Heart right ventricle (tissue), 16 donors: ENCODE measurements around the gene TMEM87B. TPM values are rescaled to one million over a fixed set of nuclear protein-coding genes. Genes with fewer than 3 reads are reported as not detected.

ENCODE experiments used
- ATAC-seq, 8 donors: fragments of 200-7000 bp; cut with Tn5 transposase; one replicate each; pipeline ENCODE4 v1.9.1; 2020; ENCODE audit warnings: mild to moderate bottlenecking in 8 of 8, moderate library complexity in 8 of 8, moderate number of reproducible peaks in 1 of 8
- DNase-seq, 2 donors: peaks; one replicate each; pipeline ENCODE4 v3.0.0-alpha.2; 2020
- H3K27ac ChIP-seq, 10 donors: fragments of 200-600 bp; sonication (generic) in 2 of 10; one replicate each; pipeline versions ENCODE4 v1.5.0 to v1.8.0; 2020 to 2022; ENCODE audit warnings: mild to moderate bottlenecking in 3 of 10
- H3K27me3 ChIP-seq, 7 donors: fragments of 200-600 bp; one replicate each; pipeline ENCODE4 v1.8.0; 2021 to 2022; ENCODE audit warnings: mild to moderate bottlenecking in 2 of 7
- H3K36me3 ChIP-seq, 9 donors: fragments of 200-600 bp; sonication (generic) in 1 of 9; one replicate each; pipeline versions ENCODE4 v1.5.0 to v1.8.0; 2020 to 2022; ENCODE audit warnings: mild to moderate bottlenecking in 2 of 9
- H3K4me1 ChIP-seq, 9 donors: fragments of 200-600 bp; sonication (generic) in 1 of 9; one replicate each; pipeline versions ENCODE4 v1.5.0 to v1.8.0; 2020 to 2022; ENCODE audit warnings: mild to moderate bottlenecking in 4 of 9
- H3K4me3 ChIP-seq, 10 donors: fragments of 200-600 bp; sonication (generic) in 2 of 10; one replicate each; pipeline versions ENCODE4 v1.5.0 to v1.8.0; 2020 to 2022; ENCODE audit warnings: mild to moderate bottlenecking in 7 of 10, moderate library complexity in 2 of 10
- H3K9me3 ChIP-seq, 11 donors: fragments of 200-600 bp in 10 of 11; sonication (generic) in 2 of 11; one replicate each; pipeline versions ENCODE4 v1.5.0 to v1.8.0; 2013 to 2022; ENCODE audit warnings: mild to moderate bottlenecking in 2 of 11, control low read depth in 1 of 11, moderate library complexity in 1 of 11
- CTCF ChIP-seq, 9 donors: fragments of 200-600 bp; sonication (generic) in 2 of 9; IDR thresholded peaks; one replicate each; pipeline versions ENCODE4 v1.5.0 to v1.8.0; 2021 to 2022; ENCODE audit warnings: antibody characterized with exemption in 9 of 9, mild to moderate bottlenecking in 5 of 9, moderate library complexity in 1 of 9
- WGBS, 2 donors: extraction: QIAGEN DNeasy Blood & Tissue Kit; methylation state at CpG; one replicate each; pipeline ENCODE4 v1.1.7; 2013; ENCODE audit warnings: inconsistent platforms in 1 of 2; 5-methylcytosine and 5-hydroxymethylcytosine counted together
- intact Hi-C, 10 donors: fragments of 100-400 bp; cut with DNase I; formaldehyde crosslinking; loops; one replicate each; pipeline versions ENCODE4 v1.11.1 to v1.14.2; 2022
- polyA plus RNA-seq, 2 donors: library from polyadenylated mRNA; stranded (reverse); fragments of 200-250 nt; gene quantifications; one replicate each; pipeline ENCODE4 v1.2.3, GENCODE V29; 2013
- total RNA-seq, 10 donors: library from RNA; stranded (reverse); fragmentation: NEBNext Ultra II Directional in 3 of 10; extraction: Animal tissue kit (Norgen Biotek cat#: 25700) in 3 of 10; gene quantifications; one replicate each; pipeline versions ENCODE4 v1.2.1 to v1.2.4, GENCODE V29; 2021 to 2023
- donor health status: Arrhythmogenic right ventricular cardiomyopathy.
- donor health status: ischemic (EF 13 %, LVEDD 7.1; RV severe dilation, severe dysfunction).
- donor health status: healthy with polysubstance abuse.
- donor health status: DM: no; HTN: yes; CAD: no.
- donor health status: DM: no; HTN: no; CAD: no.
- donor health status: ischemic (EF 25% LVEDD 6.9; RV normal size, moderate dysfunction).
- donor health status: ischemic (EF 25% LVEDD 5.7; RV mildly dilated, moderate dysfunction).
- donor health status: healthy.
- donor health status: DM: yes; HTN: yes; CAD: no.
- donor health status: Ischemic cardiomyopathy.
- donor health status: ischemic (EF 35%, LVEDD 5.7; RV mildly dilated, moderate dysfunction).
- donor health status: nonischemic (EF 11% LVEDD 7.7; RV severe dilation, severe dysfunction).
- donor health status: DM: yes; HTN: yes; CAD: no.
- donor health status: PGD.
- donor health status: ischemic (EF 29% LVEDD 5.4; RV normal size, mild dysfunction).
- donor health status: nonischemic (EF 23%, LVEDD 6.1; RV moderate dilation, normal function).

The TMEM87B gene
- total and polyA plus RNA-seq, 12 donors = 4.4 to 11.1 (median 5.7) TPM

GRCh38 chr2:112153501-112153900, 98.4 kb downstream of the TMEM87B start:
- intact Hi-C loops = no loop called here
- Histone ChIP-seq H3K27me3 (no peaks in the 10 kb centered on the region), H3K4me1 (peaks cover 0 to 26% (median 7%) of the 10 kb centered on the region in 9 donors), H3K9me3 (no peaks in the 10 kb centered on the region), H3K27ac (no peak overlapping the region), H3K4me3 (no peak overlapping the region), H3K36me3 (no peaks in the 10 kb centered on the region)
- ATAC-seq = no peak
- 97% methylated on average over 10 of the region's 10 CpGs for WGBS, 2 donors
- no peak for DNase-seq
- no peak for TF ChIP-seq CTCF (IDR thresholded peaks at IDR 0.05)

DNA sequence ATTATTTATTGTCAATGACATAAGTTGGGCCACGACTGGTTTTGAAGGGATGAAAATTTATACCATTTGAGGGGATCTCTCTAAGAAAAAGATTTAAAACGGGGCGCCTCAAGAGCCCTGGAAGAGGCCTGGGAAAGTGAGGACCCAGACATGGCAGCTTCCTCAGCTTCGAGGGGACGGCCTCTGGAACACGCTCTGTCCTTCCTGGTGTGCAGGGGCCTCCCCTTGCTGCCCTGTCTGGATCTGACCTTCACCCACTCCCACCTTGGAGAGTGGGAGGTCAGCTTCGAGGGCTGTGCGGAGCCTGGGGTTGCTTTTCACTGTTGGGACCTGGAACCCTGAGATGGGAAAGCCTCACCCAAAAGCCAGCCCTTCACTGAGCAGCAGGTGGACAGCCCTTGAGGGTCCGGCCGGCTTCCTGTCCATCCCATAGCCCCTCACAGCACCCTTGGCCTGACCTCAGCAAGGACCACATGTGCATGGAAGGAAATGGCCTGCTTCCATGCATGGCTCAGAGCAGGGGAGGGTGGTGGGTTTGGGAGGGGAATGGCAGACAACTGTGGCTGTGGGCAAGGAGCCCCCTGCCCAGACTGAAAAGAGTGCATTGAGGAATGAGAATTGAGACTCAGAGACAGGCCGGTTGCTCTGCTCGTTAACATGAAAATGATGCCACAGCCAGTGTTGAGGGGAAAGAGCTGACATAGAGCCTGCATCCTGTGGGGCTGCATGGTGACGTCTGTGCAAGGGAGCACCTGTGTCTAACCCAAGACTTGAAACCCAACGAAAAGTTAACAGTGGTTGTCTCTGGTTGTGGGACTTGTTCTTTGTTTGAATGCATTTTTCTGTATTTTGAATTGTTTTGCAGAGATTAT, 99.4 kb downstream of the TMEM87B start:
- ATAC-seq = no peak

DNA sequence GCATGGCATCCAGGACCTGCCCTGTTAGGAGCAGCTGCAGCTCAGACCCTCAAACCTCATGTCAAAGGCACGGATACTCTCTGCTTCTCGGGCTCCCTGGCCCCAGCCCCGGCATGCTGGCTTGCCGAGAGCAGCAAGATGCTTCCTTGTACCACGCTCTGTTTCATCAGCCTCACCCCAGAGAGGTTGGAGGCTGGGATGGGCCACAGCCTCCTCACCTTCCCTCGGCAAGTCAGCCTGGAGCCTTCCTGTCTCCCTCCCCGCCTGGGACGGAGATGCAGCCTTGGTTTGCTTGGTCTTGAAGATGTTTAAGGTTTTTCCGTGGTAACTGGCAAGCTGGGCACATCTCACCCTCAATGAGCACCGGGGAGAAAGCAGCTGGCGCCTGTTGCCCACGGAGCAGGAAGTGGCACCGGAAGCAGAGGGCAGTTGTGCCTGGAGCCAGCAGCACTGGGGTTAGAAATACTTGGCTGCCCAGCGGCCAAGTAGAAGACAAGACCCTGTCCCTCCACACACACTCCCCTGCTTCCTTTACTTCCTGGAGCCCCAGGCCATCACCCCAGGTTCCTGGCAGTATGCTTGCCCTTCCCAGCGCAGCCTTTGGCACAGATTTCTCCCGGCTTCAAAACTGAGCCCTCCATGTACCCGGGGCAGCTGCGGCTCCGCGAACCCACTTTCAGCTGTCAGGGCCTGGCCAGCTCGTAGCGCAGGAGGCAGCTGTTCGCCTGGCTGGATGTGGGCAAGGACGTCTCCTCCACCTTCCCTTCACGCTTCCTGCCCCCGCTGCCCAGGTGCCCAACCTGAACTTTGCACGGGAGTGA, 100.5 kb downstream of the TMEM87B start:
- Histone ChIP-seq H3K27ac (peak overlapping the region in 1 of 10 donors; percentile 41), H3K27me3 (no peaks in the 10 kb centered on the region), H3K36me3 (no peaks in the 10 kb centered on the region), H3K4me1 (peaks cover 0 to 17% (median 0%) of the 10 kb centered on the region in 9 donors), H3K9me3 (no peaks in the 10 kb centered on the region), H3K4me3 (no peak overlapping the region)
- no peak for ATAC-seq
- TF ChIP-seq CTCF (IDR thresholded peaks at IDR 0.05) = no peak
- WGBS, 2 donors = 82 to 90% methylated on average over 27 of the region's 27 CpGs
- intact Hi-C loops = no loop called here
- DNase-seq = no peak

More for the DNA sequence above, 99.4 kb downstream of the TMEM87B start:
- H3K4me3 ChIP-seq = no peak overlapping the region
- WGBS, 2 donors = 87 to 89% methylated on average over 14 of the region's 14 CpGs
- H3K27ac ChIP-seq = no peak overlapping the region
- peaks cover 0 to 22% (median 0%) of the 10 kb centered on the region in 9 donors for H3K4me1 ChIP-seq
- no peaks in the 10 kb centered on the region for H3K9me3 ChIP-seq
- no peak for DNase-seq
- no peaks in the 10 kb centered on the region for H3K27me3 ChIP-seq
- intact Hi-C loops = no loop called here
- TF ChIP-seq CTCF (IDR thresholded peaks at IDR 0.05) = no peak
- H3K36me3 ChIP-seq = no peaks in the 10 kb centered on the region

DNA sequence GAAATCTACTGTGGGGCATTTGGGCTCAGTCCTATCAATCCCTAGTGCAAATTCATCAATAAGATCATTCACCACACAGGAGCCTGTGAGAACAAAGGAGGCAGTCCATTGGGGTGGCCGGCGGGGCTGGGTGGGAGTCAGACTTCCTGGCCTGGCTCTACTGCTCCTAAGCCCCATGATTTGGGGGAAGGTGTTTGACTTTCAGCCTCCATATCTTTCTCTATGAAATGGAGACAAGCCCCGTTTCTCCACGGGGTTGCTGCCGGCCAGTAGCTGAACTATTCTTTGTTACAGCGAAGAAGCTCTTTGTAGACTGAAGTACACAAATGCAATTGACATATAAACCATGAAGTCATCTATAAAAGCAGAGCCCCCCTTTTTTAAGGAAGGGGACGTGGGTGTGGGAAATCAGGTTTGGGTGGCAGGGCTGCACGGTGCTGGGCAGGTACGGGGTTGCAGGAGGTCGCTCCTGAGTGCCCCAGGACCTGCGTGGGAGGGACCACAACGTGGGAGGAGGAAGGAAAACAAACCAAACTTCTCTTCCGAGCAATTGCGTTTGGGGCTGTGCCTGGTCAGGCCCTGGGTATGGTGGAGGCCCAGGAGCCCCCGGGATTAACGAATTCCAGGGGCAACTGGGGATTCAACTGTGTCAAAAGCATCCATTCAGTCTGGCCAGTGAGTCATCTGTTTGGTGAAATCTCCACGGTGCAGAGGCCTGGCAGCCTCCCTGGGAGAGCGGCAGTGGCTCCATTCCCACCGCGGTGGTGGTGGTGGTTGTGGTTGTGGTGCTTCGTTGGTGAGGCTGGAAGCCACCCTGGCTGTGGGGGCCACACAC, 101.3 kb downstream of the TMEM87B start:
- no peaks in the 10 kb centered on the region for H3K36me3 ChIP-seq
- H3K4me3 ChIP-seq = no peak overlapping the region
- 74 to 78% methylated on average over 21 of the region's 21 CpGs for WGBS, 2 donors
- ATAC-seq (no peak), DNase-seq (no peak)
- H3K27me3 ChIP-seq = no peaks in the 10 kb centered on the region
- no peak for TF ChIP-seq CTCF (IDR thresholded peaks at IDR 0.05)
- no peaks in the 10 kb centered on the region for H3K9me3 ChIP-seq
- H3K27ac ChIP-seq = no peak overlapping the region
- peaks cover 0 to 12% (median 0%) of the 10 kb centered on the region in 9 donors for H3K4me1 ChIP-seq
- intact Hi-C loops = no loop called here
